K562 (cell line): ENCODE measurements around the gene ERCC3.

Experiments
- CBX8 ChIP-seq: fragments of 200-600 bp; sonication (generic); IDR thresholded peaks from 2 replicates; pipeline ENCODE4 v1.6.1; 2012; ENCODE audit warnings: borderline replicate concordance, mixed run types, low read depth, mild to moderate bottlenecking, moderate library complexity, mixed read lengths, low read length, control low read depth, inconsistent platforms; ENCODE audit not compliant: poor library complexity, severe bottlenecking; ENCODE audit errors: extremely low read depth
- DLX4 ChIP-seq: fragments of 250-450 bp; sonication (Bioruptor Pico); IDR thresholded peaks from 2 replicates; pipeline ENCODE4 v1.6.1; 2021; ENCODE audit warnings: mild to moderate bottlenecking
- DPF2 ChIP-seq: fragments of 450-650 bp; IDR thresholded peaks from 2 replicates; pipeline ENCODE4 v1.6.1; 2016
- HMG20B ChIP-seq: fragments of 250-450 bp; sonication (Bioruptor Pico); IDR thresholded peaks from 2 replicates; pipeline ENCODE4 v1.5.0; 2021; ENCODE audit warnings: mild to moderate bottlenecking

GRCh38 chr2:127261804-127262406, 32.0 kb downstream of the ERCC3 start:
- TF ChIP-seq DLX4 (CRISPR knock-in tag) (no peak), HMG20B (CRISPR knock-in tag) (no peak), CBX8 (no peak), DPF2 (no peak)
